Mammary epithelial cell (primary cell): ENCODE data around the gene KRT76.

Experiments
- EZH2 ChIP-seq: IDR thresholded peaks from 2 replicates; pipeline ENCODE4 v1.6.1; 2012; ENCODE audit warnings: low read length, inconsistent platforms, borderline replicate concordance
- TF ChIP-seq, protein P1 (sequence below), 2 donors: IDR thresholded peaks in 1 of 2; conservative IDR thresholded peaks in 1 of 2; 2 replicates each; pipeline ENCODE4 v1.5.1; 2011 to 2012; ENCODE audit warnings: inconsistent platforms in 2 of 2, low read length in 2 of 2, mild to moderate bottlenecking in 2 of 2, control low read depth in 1 of 2, low read depth in 1 of 2; ENCODE audit not compliant: insufficient read depth in 1 of 2; ENCODE audit errors: extremely low read depth in 1 of 2

DNA sequence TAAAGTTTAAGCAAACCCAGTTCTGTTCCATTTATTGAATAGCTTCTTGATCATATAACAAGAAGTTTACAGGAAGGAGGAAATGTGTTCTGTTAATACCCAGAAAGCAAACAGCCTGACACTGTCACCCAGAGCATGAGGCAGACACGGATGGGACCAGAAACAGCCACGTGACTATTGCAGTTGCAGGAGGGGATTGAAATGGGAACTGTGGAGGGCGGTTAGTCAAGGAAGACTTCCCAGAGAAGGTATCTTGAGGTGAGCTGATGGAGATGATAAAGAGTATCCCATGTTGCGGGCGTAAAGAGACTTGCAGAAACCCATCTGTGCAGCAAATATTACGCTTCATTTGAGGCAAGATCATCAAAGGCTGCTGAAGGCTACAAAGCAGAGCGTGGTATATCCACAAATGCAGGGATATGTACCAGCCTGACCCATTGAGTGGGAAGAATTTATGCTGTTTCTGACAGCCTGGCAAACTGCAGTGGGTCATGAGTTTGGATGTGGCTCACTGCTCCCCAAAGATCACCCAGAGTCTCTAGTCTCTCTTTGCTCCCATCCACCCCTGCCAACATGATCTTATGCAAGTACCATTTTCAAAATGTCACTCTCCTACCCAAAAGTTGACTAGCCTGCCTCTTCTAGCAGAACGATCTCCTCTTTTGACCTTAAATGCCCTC is 20.7 kb downstream of the KRT76 start:
- TF ChIP-seq, protein P1, sequence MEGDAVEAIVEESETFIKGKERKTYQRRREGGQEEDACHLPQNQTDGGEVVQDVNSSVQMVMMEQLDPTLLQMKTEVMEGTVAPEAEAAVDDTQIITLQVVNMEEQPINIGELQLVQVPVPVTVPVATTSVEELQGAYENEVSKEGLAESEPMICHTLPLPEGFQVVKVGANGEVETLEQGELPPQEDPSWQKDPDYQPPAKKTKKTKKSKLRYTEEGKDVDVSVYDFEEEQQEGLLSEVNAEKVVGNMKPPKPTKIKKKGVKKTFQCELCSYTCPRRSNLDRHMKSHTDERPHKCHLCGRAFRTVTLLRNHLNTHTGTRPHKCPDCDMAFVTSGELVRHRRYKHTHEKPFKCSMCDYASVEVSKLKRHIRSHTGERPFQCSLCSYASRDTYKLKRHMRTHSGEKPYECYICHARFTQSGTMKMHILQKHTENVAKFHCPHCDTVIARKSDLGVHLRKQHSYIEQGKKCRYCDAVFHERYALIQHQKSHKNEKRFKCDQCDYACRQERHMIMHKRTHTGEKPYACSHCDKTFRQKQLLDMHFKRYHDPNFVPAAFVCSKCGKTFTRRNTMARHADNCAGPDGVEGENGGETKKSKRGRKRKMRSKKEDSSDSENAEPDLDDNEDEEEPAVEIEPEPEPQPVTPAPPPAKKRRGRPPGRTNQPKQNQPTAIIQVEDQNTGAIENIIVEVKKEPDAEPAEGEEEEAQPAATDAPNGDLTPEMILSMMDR (conservative IDR thresholded peaks at IDR 0.05 in 1 of 2, IDR thresholded peaks at IDR 0.05 in 1 of 2; ENCODE audit: extremely low read depth in 1 of 2, insufficient read depth in 1 of 2, low read depth in 1 of 2, low read length in 2 of 2), result no peak
- TF ChIP-seq EZH2, result no peak
